HG02610 (cell line): ENCODE data around the gene SH3GL3.

Experiments
- ATAC-seq: cut with Tn5 transposase; IDR thresholded peaks from one replicate; pipeline ENCODE4 v1.9.1; 2021; ENCODE audit warnings: mild to moderate bottlenecking, moderate library complexity; ENCODE audit not compliant: unreplicated experiment

SH3GL3 gene

GRCh38 chr15:83503595-83504364, 56.6 kb downstream of the SH3GL3 start:
- ATAC-seq, result no peak

GRCh38 chr15:83504365-83504764, 57.2 kb downstream of the SH3GL3 start:
- ATAC-seq, result no peak

DNA sequence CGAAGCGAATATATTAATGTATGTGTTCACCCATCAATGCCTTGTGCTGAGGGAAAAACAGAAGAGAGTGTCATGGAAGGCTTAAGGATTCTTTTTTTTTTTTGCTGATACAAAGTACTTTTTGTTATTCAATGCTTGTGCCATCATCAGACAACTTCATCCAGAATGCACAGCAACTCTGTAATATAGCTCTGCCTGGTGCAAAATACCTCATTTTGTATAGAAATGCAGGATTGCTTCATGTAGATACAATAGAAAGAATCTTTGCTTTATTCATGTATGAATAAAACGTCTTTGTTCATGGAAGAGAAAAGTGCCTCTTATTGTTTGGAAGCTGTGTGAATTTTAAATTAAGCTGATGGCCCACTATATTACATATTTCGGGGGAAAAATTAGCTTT, 62.9 kb downstream of the SH3GL3 start:
- ATAC-seq, result no peak

GRCh38 chr15:83512459-83512858, 65.3 kb downstream of the SH3GL3 start:
- no peak for ATAC-seq

GRCh38 chr15:83514584-83514983, 67.4 kb downstream of the SH3GL3 start:
- no peak for ATAC-seq

DNA sequence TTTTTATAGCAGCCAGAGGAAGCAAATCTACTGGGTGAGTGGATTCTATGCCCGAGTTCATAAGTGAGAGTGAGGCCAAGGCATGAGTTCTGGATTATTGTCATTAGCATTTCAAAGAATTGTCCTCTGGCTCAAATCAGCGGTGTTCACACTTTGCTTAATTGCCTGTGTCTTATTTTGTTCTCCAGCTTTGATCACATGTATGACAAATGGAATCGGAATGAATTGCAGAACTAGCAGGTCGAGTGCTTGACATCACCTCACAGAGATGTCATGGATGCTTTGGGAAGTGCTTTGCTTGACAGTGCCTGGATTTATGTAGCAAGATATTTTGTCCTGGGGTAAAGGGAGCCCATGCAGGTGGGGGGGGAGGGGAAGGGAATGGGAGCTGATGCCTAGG, 68.0 kb downstream of the SH3GL3 start:
- no peak for ATAC-seq

GRCh38 chr15:83516935-83517334, 69.8 kb downstream of the SH3GL3 start:
- no peak for ATAC-seq

DNA sequence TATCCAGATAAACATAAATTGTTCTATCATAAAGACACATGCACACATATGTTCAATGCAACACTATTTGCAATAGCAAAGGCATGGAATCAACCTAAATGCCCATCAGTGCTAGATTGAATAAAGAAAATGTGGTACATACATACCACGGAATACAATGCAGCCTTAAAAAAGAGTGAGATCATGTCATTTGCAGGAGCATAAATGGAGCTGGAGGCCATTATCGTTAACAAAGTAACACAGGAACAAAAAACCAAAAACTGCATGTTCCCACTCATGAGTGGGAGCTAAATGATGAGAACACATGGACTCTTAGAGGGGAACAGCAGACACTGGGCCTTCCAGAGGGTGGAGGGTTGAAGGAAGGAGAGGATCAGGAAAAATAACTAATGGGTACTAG, 79.2 kb downstream of the SH3GL3 start:
- no peak for ATAC-seq

- no peak for ATAC-seq
These were observed 86.3 kb downstream of the SH3GL3 start for GRCh38 chr15:83533410-83533962.

GRCh38 chr15:83537606-83538005, 90.5 kb downstream of the SH3GL3 start:
- no peak for ATAC-seq

GRCh38 chr15:83538682-83539081, 91.5 kb downstream of the SH3GL3 start:
- no peak for ATAC-seq

GRCh38 chr15:83545804-83546511, 98.8 kb downstream of the SH3GL3 start:
- ATAC-seq, result no peak

DNA sequence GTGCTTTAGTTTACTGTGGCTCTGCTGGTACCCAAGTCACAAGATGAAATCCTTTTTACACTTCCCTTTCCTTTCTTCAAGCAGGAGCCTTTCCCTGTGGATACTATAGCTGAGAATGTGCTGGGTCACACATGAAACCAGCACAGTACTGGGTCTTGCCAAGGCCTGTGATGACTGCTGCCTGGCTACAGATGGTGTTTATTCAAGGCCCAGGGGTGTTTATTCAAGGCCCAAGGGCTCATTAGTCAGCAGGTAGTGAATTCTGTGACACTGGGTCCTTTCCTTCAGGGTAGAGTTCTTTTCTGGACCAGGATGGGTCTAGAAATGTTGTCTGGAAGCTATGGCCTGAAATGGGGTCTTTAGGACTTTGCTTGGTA, 99.4 kb downstream of the SH3GL3 start:
- ATAC-seq, result no peak

DNA sequence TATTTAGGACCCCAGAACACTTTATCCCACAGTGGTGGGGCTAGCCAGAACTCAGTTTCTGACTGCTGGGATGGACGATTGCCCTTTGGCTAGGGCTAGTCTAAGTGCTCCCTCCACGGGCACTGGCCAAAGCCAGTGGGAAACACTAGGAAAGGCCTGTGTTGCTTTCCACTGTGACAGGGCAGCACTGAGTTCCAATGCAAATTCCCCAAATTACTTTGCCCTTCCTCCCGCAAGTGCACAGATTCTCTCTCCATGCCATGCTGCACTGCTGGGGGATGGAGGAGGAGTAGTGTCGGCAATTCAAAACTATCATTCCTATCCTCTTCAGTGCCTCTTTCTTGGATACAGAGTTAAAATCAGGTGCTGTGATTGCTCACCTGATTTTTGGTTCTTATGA, 100.0 kb downstream of the SH3GL3 start:
- ATAC-seq, result no peak

GRCh38 chr15:83549623-83550022, 102.5 kb downstream of the SH3GL3 start:
- ATAC-seq, result no peak

DNA sequence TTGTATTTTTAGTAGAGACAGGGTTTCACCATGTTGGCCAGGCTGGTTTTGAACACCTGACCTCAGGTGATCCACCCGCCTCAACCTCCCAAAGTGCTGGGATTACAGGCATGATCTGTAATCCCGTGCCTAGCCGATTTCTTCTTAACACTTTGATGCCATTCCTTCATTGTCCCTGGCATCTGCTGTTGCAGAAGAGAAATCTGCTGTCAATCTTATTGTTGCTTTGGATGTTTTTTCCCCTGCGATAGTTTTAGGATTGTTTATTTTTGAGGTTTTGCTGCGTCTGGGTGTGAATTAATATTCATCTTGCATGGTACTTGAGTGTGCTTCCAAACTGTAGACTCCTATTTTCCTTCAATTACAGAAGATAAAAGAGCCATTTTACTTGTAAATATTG, 107.4 kb downstream of the SH3GL3 start:
- no peak for ATAC-seq

GRCh38 chr15:83555383-83555782, 108.2 kb downstream of the SH3GL3 start:
- ATAC-seq, result no peak

DNA sequence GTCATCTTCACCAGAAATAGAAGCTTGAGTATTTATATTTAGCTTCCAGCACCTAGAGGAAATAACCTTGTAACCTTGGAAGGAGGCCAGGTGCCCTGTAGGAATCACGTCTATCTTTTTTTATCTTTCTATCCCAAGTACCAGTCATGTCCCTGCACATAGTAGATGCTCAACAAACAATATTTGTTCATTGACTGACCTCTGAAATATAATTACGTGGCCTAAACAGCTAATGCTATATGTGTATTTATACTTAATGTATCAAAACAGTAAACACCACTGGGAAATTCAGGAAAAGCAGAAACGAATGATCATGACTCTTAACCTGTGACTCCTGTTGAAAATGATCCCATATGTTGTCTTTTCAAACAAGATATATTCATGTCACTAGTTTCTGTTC, 108.9 kb downstream of the SH3GL3 start:
- no peak for ATAC-seq

- ATAC-seq, result no peak
These were observed 109.6 kb downstream of the SH3GL3 start for GRCh38 chr15:83556754-83557153.

DNA sequence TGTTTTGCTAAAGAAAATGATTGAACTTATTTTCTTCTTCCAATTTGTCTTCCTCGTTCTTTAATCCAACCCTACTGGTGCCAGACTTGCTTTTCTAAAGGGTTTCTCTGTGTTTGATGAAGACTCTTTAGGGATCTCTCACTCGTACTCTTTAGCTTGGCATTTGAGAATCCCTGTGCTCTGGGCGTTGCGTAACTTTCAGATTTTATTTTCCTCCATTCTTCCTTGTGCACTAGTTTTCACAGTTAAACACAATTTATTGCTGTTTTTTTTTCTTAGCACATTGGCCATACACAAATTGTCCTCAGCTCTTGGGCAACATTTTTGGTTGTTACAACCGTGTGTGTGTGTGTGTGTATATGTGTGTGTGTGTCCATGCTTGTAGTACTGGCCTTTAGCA, 111.0 kb downstream of the SH3GL3 start:
- no peak for ATAC-seq

GRCh38 chr15:83559310-83559966, 112.3 kb downstream of the SH3GL3 start:
- no peak for ATAC-seq

GRCh38 chr15:83561661-83562060, 114.5 kb downstream of the SH3GL3 start:
- ATAC-seq, result no peak
